ENCODE results near the gene VCL. TPM values are rescaled to one million over a fixed set of nuclear protein-coding genes. Genes with fewer than 3 reads are reported as not detected.

The VCL gene
- total and polyA plus RNA-seq, 9 of the 15 experiments (the other 6 are each of a cell fraction or from before 2014, with no cell fraction given) = 29.8 to 186 (median 76.4) TPM

- TF ChIP-seq MYBL2 (IDR thresholded peaks at IDR 0.05; ENCODE audit: low read depth) (no peak), MYBL2 (CRISPR knock-in tag; IDR thresholded peaks at IDR 0.05; ENCODE audit: borderline replicate concordance) (no peak), ZMIZ1 (IDR thresholded peaks at IDR 0.05; ENCODE audit: low read depth in 2 of 2, low read length in 2 of 2) (peak in 1 of 2 experiments; percentile 83; a peak in 2 of 4 replicates), RREB1 (CRISPR knock-in tag; IDR thresholded peaks at IDR 0.05) (no peak), CXXC5 (CRISPR knock-in tag; IDR thresholded peaks at IDR 0.05) (no peak; the same call in 1 of the 2 replicates), RNF219 (CRISPR knock-in tag; IDR thresholded peaks at IDR 0.05) (no peak), LEF1 (IDR thresholded peaks at IDR 0.05) (peak; percentile 92), ZBTB43 (CRISPR knock-in tag; IDR thresholded peaks at IDR 0.05) (no peak), HDAC2 (IDR thresholded peaks at IDR 0.05) (peak; percentile 69; the same call in 1 of the 2 replicates), NCOA1 (IDR thresholded peaks at IDR 0.05; ENCODE audit: low read depth) (peak; percentile 87), ZNF830 (CRISPR knock-in tag; IDR thresholded peaks at IDR 0.05) (no peak)
Measured at GRCh38 chr10:74021248-74022055, 23.5 kb downstream of the VCL start (continued).

Measured in K562 (cell line).